IPS-15b (cell line): ENCODE results near the gene SLC51B.
"Not testable (repeated sequence)": the region's sequence is repeated elsewhere in the genome, so short reads cannot be mapped to it uniquely, and the experiment has no call there.

ENCODE experiments used
- H3K27me3 ChIP-seq: one replicate; pipeline ENCODE4 v1.6.1; 2013; ENCODE audit warnings: low read length; ENCODE audit not compliant: control insufficient read depth, insufficient read depth
- H3K36me3 ChIP-seq: one replicate; pipeline ENCODE4 v1.6.1; 2013; ENCODE audit warnings: low read length; ENCODE audit not compliant: control insufficient read depth, insufficient read depth
- H3K4me1 ChIP-seq: one replicate; pipeline ENCODE4 v1.6.1; 2013; ENCODE audit warnings: mild to moderate bottlenecking, low read length; ENCODE audit not compliant: control insufficient read depth, insufficient read depth
- H3K4me3 ChIP-seq: one replicate; pipeline ENCODE4 v1.5.1; 2013; ENCODE audit warnings: low read depth, low read length
- H3K9ac ChIP-seq: one replicate; pipeline ENCODE4 v1.6.1; 2013; ENCODE audit warnings: low read depth, mild to moderate bottlenecking, low read length
- H3K9me3 ChIP-seq: one replicate; pipeline ENCODE4 v1.6.1; 2013; ENCODE audit warnings: mild to moderate bottlenecking, low read length; ENCODE audit not compliant: control insufficient read depth, insufficient read depth

The SLC51B gene

DNA sequence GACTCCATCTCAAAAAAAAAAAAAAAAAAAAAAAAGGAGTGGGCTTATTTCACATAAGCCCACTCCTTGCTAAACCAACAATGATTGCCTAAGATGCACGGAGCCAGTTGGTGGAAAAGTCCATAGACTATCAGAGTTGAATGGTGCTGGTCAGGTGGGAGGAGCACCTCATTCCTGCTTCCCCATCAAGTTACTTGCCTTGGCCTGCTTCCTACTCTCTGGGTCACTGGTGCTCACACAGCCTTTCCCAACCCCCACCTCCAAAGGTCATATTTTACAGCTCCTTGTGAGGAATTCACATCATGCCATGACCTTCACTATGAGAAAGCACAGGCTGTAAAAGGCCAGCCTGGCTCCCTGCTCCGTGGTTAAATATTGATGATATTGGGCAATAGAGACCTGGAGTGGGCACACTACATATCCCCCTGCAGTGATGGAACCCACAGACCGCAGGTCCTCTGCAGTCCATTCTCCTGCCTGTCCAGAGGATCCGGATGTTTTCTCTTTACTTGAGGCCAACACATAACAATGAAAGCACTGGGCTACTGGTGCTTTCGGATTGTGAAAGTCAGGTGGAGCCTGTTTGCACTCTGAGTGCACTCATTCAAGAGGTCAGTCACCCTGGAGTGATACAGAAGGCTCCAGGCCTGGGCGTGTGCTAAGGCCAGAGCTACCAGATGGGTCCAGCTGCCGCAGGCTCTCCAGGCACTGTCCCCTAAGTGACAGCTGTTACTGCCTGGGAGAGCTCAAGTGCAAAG lies at the start of gene SLC51B:
Gene SLC51B, plus strand, starts transcription at position 664 of the 758 bp plus-strand sequence. CDS start 4,618 bp downstream, outside the sequence.
- Histone ChIP-seq H3K4me1 (peaks cover 7% of the 10 kb centered on the region), H3K9me3 (no peaks in the 10 kb centered on the region), H3K36me3 (no peaks in the 10 kb centered on the region), H3K9ac (no peak within 1 kb of the TSS), H3K4me3 (no peak within 1 kb of the TSS), H3K27me3 (peaks cover under 1% of the 10 kb centered on the region)

GRCh38 chr15:64997066-64997465 lies 48.1 kb upstream of the SLC51B start:
- H3K36me3 ChIP-seq: no peaks in the 10 kb centered on the region
- no peak overlapping the region for H3K9ac ChIP-seq
- H3K4me3 ChIP-seq: no peak overlapping the region
- no peaks in the 10 kb centered on the region for H3K9me3 ChIP-seq
- no peaks in the 10 kb centered on the region for H3K4me1 ChIP-seq
- H3K27me3 ChIP-seq: no peaks in the 10 kb centered on the region

DNA sequence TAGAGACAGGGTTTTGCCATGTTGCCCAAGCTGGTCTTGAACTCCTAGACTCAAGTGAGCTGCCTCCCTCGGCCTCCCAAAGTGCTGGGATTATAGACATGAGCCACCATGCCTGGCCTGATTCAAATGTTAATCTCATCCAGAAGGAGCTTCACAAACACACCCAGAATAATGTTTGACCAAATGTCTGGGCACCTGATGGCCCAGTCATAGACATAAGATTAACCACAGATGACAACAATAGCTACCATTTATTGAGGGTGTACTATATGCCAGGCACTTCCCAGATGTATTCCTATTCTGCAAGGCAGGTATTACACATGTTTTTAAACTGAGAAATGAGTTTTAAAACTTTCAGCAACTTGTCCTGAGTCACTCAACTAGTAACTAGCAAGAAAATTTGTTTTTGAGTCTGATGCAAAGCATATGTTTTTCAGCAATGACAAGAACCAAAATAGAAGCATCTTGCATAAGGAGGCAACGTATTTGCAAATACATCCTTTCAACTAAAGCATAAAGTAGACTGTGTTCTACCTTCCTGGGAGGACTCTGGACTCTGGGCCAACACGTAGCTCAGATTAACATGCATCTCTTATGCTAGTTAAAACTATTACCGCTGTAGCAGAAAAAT lies 47.3 kb upstream of the SLC51B start:
- no peaks in the 10 kb centered on the region for H3K27me3 ChIP-seq
- H3K4me3 ChIP-seq: no peak overlapping the region
- no peaks in the 10 kb centered on the region for H3K36me3 ChIP-seq
- no peak overlapping the region for H3K9ac ChIP-seq
- no peaks in the 10 kb centered on the region for H3K4me1 ChIP-seq
- H3K9me3 ChIP-seq: no peaks in the 10 kb centered on the region

DNA sequence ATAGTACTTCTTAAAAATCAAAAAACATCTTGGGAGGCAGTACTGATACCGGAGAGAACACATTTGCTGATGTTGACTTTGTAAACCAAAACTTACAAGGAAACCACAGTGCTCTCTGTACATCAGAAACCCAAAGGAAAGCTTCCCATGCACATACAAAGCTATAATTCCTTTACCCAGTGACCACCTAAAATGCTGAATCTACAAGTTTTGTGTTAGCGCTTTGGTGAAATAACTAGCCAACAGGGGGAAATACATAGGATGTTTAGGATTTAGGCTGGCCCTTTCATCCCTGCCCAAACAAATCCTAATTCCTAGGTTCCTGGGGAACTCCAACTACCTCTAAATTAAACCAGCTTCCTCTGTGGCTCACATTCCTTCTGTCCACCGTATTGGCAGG lies 40.2 kb upstream of the SLC51B start:
- H3K9me3 ChIP-seq: no peaks in the 10 kb centered on the region
- H3K36me3 ChIP-seq: peaks cover 3% of the 10 kb centered on the region
- H3K27me3 ChIP-seq: no peaks in the 10 kb centered on the region

GRCh38 chr15:65006876-65007275 lies 38.3 kb upstream of the SLC51B start:
- no peaks in the 10 kb centered on the region for H3K27me3 ChIP-seq
- H3K4me3 ChIP-seq: no peak overlapping the region
- H3K4me1 ChIP-seq: peaks cover 4% of the 10 kb centered on the region
- H3K9me3 ChIP-seq: no peaks in the 10 kb centered on the region
- peaks cover 3% of the 10 kb centered on the region for H3K36me3 ChIP-seq
- H3K9ac ChIP-seq: no peak overlapping the region

More for the DNA sequence above, 40.2 kb upstream of the SLC51B start:
- H3K9ac ChIP-seq: no peak overlapping the region
- H3K4me3 ChIP-seq: no peak overlapping the region
- H3K4me1 ChIP-seq: peaks cover 4% of the 10 kb centered on the region

DNA sequence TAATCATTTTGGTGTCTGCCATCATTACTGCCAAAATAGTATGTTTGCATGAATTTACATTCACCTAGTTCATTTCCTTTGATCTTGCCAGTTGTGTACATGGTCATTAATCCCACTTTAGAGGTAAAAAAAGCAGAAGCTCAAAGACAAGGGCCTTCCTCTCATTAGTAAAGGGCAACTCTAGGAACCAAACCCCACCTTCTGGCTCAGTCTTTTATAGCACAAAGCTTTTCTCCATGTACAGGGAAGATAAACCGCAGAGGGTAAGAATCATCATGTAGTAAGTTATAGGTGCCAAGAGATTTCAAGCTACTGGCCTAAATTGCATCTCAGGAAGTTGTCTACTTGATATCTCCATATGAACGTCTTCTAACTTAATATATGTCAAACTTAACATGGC lies 36.2 kb upstream of the SLC51B start:
- Histone ChIP-seq H3K9ac (no peak overlapping the region), H3K4me1 (peaks cover 4% of the 10 kb centered on the region), H3K9me3 (no peaks in the 10 kb centered on the region), H3K27me3 (no peaks in the 10 kb centered on the region), H3K4me3 (no peak overlapping the region), H3K36me3 (peaks cover 3% of the 10 kb centered on the region)

GRCh38 chr15:65011198-65011597 lies 34.0 kb upstream of the SLC51B start:
- H3K9ac ChIP-seq, H3K27me3 ChIP-seq, H3K4me1 ChIP-seq, H3K9me3 ChIP-seq, H3K4me3 ChIP-seq, H3K36me3 ChIP-seq: not testable (repeated sequence)

- Histone ChIP-seq H3K27me3 (no peaks in the 10 kb centered on the region), H3K9me3 (no peaks in the 10 kb centered on the region), H3K9ac (no peak overlapping the region), H3K36me3 (no peaks in the 10 kb centered on the region), H3K4me3 (no peak overlapping the region), H3K4me1 (no peaks in the 10 kb centered on the region)
These were observed 24.8 kb upstream of the SLC51B start for GRCh38 chr15:65020419-65020818.

DNA sequence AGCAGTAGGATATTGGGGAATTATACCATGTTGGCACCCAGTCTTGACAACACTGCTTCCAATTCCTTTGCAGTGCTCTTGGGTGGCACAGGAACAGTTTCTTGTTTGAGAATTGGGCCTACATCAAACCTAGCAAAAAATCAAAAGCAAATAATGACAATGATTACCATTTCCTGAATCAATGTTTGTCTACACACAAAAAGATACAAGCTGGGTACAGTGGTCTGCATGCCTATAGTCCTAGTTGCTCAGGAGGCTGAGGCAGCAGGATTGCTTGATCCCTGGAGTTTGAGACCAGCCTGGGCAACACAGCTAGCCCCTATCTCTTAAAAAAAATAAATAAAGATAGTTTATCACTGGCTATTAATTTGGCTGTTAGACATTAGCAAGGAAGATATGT lies 23.7 kb upstream of the SLC51B start:
- Histone ChIP-seq H3K4me3 (no peak overlapping the region), H3K36me3 (no peaks in the 10 kb centered on the region), H3K27me3 (no peaks in the 10 kb centered on the region)

GRCh38 chr15:65026756-65027155 lies 18.4 kb upstream of the SLC51B start:
- Histone ChIP-seq H3K4me3 (no peak overlapping the region), H3K36me3 (no peaks in the 10 kb centered on the region), H3K9me3 (no peaks in the 10 kb centered on the region), H3K4me1 (no peaks in the 10 kb centered on the region), H3K9ac (no peak overlapping the region), H3K27me3 (peaks cover 2% of the 10 kb centered on the region)

More for the DNA sequence above, 23.7 kb upstream of the SLC51B start:
- H3K9me3 ChIP-seq: no peaks in the 10 kb centered on the region
- H3K4me1 ChIP-seq: no peaks in the 10 kb centered on the region
- no peak overlapping the region for H3K9ac ChIP-seq

- Histone ChIP-seq H3K9ac (no peak overlapping the region), H3K4me1 (no peaks in the 10 kb centered on the region), H3K27me3 (peaks cover 2% of the 10 kb centered on the region), H3K36me3 (no peaks in the 10 kb centered on the region), H3K4me3 (no peak overlapping the region), H3K9me3 (no peaks in the 10 kb centered on the region)
These were observed 17.6 kb upstream of the SLC51B start for GRCh38 chr15:65027593-65027992.

GRCh38 chr15:65028338-65028737 lies 16.8 kb upstream of the SLC51B start:
- Histone ChIP-seq H3K27me3 (peaks cover 2% of the 10 kb centered on the region), H3K9ac (no peak overlapping the region), H3K4me3 (peak overlapping the region; percentile 91), H3K9me3 (no peaks in the 10 kb centered on the region), H3K4me1 (no peaks in the 10 kb centered on the region), H3K36me3 (no peaks in the 10 kb centered on the region)
